Effector CD4-positive, alpha-beta T cell (primary cell): Measurements from ENCODE around the gene RNF10.
A peak's percentile ranks its signal among the peaks of the same experiment; 100 is the strongest.
"Not testable (repeated sequence)": the region's sequence is repeated elsewhere in the genome, so short reads cannot be mapped to it uniquely, and the experiment has no call there.

Experiments used
- DNase-seq: peaks from one replicate; pipeline ENCODE4 v3.0.0-alpha.2; 2020
- total RNA-seq: gene quantifications from one replicate; lab custom pipeline; 2026; lab: John Stamatoyannopoulos, UW

Gene RNF10
- 246 reads per million, percentile 94 among the genes with 10 or more reads in this experiment for total RNA-seq

DNA sequence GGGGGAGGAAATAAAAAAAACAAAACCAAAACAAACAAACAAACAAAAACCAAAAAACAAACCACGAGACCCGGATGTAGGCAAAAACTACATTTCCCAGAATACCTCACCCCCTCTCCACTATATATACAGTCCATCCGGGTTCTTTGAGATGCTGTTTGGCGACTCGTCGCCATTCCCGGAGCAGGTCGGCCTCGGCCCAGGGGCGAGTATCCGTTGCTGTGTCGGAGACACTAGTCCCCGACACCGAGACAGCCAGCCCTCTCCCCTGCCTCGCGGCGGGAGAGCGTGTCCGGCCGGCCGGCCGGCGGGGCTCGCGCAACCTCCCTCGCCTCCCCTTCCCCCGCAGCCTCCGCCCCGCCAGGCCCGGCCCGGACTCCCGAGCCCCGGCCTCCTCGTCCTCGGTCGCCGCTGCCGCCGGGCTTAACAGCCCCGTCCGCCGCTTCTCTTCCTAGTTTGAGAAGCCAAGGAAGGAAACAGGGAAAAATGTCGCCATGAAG, at the start of gene RNF10:
Gene RNF10, plus strand, starts transcription at position 154 of the 500 bp plus-strand sequence. CDS start 456 bp downstream, outside the sequence.
- DNase-seq = peak; percentile 73

DNA sequence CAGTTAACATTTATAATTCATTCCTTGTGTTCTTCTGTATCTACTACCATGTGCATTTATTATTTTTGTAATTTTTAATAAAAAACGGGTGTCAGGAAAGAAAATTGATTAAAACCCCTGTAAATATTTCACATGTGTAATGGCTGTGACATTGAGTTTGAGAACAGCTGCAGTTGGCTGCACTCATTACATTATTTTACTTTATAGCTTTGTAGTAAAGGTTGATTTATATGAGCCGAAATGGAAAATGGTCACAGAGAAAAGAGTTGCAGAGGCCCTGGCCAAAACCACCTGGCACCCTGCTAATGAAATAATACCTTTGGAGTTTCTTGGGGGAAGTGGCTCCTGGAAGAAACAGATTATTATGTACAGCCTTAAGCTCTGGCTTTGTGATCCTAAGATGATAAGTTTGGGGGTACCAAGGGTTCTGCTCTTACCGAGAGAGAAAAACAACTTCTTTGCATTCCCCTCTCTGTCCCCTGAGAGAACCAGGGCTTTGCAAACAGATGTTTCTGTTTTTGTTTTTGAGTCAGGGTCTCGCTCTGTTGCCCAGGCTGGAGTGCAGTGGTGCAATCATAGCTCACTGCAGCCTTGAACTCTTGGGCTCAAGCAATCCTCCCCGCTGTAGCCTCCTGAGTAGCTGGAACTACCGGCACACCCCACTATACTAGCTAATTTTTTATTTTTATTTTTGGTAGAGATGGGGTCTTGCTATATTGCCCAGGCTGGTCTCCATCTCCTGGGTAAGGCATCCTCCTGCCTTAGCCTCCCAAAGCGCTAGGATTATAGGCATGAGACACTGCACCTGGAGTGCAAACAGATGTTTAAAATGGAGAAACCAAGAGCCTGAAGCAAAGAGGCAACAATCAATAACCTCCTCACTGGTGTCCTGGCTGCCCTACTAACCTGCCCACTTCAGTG, 47.9 kb upstream of the RNF10 start:
- DNase-seq = no peak

DNA sequence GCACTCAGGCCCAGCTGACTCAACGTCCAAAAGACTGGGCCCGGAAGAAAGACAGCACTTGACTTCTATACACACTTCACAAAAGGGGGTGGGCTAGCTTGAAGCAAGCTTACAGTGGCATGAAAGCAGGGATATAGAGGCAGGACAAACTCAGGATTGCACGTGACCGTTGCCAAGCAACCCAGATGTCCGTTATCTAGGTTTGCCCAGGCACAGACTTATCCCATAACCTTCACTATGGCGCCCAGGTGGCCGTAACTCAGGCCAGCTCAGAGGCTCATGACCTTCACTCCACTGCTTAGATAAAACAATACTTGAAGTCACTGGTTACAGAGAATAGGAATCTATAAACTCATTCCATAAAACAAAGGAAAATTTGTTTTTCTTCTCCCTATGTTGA, 46.6 kb upstream of the RNF10 start:
- DNase-seq = not testable (repeated sequence)

DNA sequence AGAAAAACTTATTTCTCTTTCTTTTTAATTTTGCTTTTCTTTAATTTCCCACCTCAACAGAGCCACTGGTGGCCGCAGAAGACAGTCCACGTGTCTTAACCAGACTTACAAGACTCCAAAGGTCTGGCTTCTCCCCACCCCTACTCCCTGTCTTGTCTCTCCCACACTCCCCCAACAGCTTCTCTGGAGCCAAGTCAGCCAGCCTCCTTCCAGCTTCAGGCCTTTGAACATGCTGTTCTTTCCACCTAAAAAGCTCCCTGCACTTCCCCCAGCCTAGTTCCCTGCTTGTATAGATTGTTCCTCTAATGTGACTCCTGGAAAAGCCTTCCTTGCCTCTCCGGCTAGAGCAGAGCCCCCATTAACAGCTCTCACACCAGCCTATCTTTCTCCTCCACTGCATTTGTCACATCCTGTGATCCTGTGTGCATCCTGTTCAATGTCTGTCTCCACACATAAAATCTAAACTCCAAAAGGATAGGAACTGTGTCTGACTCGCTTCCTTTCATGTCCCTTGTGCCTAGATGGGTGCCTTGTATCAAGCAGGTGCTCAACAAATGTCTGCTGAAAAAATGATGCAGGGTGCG, 46.0 kb upstream of the RNF10 start:
- no peak for DNase-seq

DNA sequence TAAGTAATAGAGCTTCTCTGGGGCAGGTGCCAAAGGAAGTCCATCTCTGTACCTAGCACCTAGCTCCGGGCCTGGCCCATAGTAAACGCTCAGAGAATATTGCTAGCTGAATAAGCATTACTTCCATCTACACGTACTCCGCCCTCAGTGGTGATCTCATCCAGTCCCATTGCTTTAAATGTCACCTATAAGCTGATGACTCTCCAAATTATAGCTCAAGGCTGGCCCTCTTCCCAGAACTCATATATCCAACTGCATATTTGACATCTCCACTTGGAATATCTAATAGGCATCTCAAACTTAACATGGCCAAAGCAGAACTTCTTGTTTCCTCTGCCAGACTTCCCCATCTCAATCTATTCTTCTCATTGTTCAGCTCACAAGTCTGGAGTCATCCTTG, 45.1 kb upstream of the RNF10 start:
- DNase-seq = no peak

DNA sequence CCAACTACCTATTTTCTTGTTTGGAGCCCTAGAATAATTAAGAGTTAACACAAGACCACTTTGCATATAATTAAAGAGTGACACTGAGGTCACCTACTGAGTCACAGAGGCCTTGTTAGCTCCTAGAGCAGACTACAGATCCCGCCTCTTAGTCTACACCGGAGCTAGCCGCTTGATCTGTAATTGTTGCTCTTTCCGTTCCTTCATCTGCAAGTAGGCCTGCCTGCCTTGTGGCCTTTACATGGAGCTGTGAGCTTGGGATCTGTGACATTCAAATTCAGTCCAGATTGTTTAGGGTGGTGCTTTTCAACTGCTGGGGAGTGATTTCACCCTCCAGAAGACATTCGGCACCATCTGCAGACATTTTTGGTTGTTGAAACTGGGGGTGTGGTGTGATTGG, 43.8 kb upstream of the RNF10 start:
- DNase-seq = no peak

DNA sequence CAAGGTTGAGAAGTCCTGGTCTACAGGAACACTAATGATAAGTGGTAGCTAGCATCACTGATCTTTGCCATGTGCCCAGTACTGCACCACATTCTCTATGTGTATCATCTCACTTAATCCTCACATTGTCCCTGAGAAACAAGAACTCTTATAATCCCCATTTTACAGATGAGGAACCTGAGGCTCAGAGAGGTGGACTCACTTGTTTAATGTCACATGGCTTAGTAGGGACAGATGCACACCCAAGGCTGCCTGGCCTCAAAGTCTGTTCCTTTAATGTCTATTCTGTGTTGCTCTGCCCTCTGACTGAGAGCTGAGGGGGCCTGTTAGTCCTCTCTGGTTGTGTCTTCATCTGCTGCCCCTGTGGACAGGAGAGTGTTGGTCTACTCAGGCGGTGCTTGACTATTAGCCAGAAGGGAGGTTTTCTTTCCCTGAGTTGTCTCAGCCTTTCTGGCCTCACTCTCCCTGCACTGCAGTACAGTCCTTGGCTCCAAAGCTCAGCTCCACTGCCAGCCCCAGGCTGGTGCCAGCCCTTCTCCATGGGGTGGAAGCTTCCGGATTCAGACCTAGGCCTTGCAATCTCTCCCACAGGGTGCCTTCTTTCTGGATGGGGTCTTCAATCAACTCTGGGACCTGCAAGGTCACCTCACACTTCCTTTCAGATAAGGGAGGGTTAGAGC, 43.2 kb upstream of the RNF10 start:
- DNase-seq = no peak

DNA sequence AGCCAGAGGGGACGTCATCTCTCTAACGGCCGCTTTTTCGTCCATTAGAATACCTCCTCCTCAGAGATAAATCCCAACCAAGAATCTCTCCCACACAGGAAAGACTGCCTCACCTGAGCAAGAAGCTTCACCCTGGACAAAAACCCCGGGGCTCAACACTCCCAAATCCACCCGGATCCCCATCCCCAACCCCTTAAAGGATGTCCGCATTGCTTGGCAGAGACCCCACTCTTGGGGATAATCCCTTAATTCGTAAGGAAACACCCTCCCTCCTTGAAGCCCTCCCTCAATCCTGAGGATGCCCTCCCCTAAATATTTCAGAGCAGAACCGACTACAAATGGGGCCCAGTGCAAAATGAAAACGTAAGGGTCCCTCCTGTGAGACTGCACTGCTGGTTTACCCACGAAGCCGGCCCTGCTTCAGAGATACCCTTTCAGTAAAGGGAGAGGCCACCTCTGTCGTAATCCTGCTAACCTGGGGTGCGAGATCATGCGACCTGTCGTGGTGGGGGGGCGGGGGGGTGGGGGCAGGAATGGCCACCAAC, 38.9 kb upstream of the RNF10 start:
- DNase-seq = peak; percentile 8

DNA sequence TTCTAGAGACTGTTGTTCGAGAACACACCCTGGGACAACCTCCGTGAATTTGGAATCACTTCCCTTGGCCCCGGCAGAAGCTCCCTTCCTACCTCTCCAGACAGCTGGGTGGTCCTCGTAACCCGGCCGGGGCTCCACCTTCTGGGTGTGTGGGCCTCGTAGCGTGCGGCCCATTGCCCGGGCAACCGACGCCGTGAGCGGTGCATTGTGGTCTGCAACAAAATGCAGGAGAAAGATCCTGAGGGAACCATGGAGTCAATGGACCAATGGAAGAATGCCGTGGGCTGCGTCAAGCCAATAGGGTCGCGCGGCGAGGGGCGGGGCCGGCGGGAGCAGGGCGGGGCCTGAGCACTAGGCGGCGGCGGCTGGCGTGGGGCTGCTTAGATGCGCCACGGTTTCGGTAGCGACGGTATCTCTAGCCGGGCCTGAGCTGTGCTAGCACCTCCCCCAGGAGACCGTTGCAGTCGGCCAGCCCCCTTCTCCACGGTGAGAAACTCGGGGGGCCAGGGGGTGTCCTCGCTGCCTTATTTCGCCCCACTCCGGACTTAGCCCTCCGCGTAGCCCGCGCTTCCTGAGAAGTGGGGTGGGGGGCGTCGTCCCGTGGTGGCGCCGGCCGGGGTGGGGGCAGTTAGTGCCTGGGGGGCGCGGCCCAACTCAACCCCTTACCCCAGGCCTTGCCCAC, 38.3 kb upstream of the RNF10 start, which contains the start of gene DYNLL1:
Gene DYNLL1, plus strand, starts transcription at position 383 of the 682 bp plus-strand sequence. CDS start 309 bp downstream, outside the sequence.
- peak; percentile 96 for DNase-seq

DNA sequence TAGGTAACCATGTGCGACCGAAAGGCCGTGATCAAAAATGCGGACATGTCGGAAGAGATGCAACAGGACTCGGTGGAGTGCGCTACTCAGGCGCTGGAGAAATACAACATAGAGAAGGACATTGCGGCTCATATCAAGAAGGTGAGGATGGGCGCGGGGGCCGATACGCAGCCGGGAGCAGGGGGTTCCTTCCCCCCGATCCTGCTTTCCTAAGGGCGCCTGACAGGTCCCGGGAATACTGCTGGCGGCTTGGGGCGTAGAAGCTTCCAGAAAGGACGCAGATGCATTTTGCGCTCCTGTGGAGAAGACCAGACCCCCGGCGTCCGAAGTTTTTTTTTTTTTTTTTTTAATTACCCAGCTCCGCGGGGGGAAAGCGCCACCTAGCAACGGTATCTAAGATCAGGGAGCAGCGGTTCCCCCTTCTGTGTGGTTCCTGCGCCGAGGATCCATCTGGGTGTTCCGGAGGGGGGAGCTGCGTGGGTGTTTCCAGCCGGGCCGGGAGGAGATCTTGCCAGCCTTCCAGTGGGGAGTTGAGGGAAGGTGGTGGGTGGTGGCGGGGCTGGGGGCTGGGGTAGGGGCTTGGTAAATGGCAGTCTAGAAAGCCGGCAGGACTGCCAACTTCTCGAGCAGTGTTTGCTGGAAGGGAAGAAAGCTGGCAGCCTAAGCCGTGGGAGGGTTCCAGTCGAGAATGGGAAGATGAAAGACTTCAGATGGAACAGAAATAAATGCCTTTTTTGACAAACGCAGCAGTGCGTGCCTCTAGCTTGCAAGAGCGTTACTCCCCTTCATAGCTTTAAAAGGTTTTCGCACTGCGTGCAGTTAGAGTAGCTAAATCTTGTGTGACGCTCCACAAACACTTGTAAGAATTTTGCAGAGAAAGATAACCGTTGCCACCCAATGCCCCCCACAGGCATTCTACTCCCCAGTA, 37.5 kb upstream of the RNF10 start:
- DNase-seq = peak; percentile 44

DNA sequence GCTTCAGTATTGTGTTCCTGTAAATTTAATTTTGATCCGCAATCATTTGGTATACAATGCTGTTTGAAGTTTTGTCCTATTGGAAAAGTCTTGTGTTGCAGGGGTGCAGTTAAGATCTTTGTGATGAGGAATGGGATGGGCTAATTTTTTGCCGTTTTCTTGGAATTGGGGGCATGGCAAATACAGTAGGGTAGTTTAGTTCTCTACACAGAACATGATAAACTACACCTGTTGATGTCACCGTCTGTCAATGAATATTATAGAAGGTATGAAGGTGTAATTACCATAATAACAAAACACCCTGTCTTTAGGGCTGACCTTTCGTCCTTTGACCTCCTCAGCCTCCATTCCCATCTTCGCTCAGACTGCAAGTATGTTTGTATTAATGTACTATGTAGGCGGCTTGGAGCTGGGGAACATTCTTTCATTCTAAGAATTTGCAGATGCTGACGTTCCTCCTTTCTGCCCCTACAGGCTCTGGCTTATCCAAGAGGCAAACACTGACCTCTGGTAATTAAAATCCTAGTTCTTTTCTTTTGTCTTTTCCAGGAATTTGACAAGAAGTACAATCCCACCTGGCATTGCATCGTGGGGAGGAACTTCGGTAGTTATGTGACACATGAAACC, 36.5 kb upstream of the RNF10 start:
- no peak for DNase-seq

DNA sequence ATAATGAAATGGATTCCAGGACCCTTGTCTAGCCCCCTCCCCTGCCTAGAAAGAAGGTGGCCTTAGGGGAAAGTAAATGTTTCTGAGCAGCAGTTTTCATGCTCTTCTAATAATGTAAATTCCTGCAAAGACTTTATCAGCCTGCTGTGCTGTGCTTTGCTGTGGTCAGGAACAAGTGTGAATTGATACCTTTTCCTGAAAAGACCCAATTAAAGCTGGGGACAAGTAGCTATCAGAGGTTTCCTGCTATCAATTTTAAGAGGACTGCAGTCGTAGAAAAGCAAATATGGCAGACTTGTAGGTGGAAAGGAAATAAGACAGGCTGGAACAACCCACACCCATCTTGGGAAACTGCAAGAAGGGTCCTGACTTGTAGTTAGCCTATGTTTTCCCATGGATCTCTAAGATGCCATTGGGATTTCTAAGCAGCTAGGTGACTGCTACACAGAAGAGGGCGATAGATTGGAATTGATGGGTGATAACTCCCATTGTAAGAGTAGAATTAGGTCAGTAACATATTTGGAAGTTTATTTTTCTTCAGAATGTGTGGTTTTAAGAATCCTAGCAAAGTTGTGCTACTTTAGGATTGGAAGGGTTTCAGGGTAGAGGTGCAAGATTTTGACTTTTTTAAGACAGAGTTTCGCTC, 35.2 kb upstream of the RNF10 start:
- no peak for DNase-seq

DNA sequence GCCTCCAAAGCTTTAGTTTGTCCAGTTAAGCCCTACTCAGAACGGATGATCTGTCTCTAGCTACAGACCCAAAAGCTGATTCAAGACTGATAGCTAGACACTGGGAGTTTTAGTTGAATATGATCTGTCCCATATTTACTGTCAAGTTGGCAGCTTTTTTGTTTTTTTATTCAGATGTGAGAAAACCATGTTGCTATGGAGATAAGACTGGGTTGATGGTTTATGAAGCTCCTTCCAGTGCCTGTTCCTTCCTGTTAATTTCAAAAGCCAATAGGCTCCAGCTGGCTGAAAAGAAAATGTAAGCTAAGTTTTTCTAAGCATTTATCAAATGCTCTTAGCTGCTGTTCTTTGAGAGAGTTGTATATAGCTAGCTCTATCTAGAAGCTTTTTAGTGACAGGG, 33.6 kb upstream of the RNF10 start:
- DNase-seq = no peak

DNA sequence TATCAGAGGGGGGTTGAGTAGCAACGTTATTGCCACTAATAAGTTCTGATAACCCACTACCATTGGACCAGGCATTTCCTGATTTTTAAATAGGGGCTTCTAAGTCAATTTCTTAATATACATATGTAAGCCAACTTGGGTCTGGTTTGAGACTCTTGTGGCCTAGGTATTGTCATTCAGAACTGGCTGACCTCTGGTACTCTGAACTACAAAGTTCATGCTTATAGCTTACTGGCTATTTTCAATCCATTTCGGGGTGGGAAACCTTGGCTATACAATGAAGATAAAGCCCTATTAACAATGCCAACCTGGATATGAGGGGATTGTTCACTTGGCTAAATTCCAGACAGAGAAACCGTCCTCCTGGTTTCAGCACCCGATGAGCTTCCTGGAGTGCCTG, 29.6 kb upstream of the RNF10 start:
- DNase-seq = no peak

DNA sequence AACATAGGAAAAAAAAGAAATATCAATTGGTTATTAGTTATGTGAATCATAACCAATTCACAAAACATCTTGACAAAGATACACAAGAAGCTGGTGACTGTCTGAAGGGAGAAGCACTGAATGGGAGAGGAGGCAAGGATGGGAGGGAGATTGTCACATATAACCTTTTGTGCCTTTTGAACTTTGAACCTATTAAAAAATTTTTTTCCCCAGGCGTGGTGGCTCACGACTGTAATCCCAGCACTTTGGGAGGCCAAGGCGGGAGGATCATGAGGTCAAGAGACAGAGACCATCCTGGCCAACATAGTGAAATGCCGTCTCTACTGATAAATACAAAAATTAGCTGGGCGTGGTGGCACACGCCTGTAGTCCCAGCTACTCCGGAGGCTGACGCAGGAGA, 25.6 kb upstream of the RNF10 start:
- DNase-seq = no peak

DNA sequence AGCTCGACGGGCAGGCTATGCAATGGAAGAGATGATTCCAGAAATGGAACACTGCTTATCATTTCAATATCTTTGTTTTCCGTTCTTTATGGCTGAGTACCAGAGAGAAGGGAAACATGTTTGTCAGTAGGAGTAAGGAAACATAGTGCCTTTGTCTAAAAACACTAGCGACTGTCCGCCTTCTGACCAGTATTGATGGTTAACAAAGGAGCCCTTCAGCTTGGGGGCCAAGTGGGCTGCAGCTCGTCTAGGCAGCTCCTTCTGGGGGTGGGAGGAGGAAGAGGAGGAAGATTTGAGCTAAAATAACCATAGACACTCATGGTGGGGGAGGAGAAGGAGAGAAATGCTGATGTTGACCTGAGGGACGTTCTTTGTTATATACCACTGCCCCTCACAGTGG, 20.2 kb upstream of the RNF10 start:
- DNase-seq = no peak

DNA sequence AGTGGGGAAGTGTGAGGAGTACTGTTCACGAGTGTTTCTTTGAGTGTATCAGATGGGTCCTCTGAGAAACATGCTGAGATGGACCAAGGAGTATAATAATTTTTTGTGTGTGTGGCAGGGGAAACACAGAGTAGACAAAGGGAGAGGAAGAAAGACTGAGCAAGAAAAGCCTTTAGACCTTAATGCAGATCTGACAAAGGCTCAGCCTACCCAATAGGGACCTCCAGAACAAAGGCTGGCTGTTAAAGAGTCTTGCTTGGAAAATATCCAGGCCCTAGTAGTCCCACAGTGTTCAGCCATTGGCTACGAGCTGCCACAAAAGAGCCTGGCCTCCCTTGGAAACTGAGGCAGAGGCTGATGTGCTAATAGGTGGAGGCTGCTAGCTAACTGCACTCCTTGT, 18.7 kb upstream of the RNF10 start:
- DNase-seq = no peak

DNA sequence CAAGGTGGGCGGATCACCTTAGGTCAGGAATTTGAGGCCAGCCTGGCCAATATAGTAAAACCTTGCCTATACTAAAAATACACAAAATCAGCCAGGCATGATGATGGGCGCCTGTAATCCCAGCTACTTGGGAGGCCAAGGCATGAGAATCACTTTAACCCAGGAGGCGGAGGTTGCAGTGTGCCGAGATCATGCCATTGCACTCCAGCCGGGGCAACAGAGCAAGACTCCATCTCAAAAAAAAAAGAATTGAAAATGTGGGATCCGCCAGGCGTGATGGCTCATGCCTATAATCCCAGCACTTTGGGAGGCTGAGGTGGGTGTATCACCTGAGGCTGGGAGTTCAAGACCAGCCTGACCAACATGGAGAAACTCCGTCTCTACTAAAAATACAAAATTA, 14.8 kb upstream of the RNF10 start:
- not testable (repeated sequence) for DNase-seq

DNA sequence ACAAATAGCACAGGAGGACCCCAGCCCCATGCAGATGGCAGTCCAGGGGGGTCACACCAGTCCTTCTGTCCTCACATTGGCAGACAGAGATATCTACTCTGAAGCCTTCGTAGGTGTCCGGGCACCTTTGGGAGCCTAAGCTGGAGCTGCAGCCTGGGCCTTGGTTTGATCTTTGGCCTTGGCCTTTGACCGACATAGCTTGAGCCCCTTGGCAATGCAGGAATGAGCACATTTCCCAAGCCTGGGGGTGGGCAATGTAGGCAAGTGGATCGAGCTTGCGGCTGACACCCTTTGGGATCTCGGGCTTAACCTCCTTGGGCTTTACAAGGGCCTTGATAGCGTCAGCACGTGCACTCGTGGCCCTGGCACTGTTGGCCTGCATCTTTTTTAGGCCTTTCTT, 11.6 kb upstream of the RNF10 start:
- DNase-seq = no peak

DNA sequence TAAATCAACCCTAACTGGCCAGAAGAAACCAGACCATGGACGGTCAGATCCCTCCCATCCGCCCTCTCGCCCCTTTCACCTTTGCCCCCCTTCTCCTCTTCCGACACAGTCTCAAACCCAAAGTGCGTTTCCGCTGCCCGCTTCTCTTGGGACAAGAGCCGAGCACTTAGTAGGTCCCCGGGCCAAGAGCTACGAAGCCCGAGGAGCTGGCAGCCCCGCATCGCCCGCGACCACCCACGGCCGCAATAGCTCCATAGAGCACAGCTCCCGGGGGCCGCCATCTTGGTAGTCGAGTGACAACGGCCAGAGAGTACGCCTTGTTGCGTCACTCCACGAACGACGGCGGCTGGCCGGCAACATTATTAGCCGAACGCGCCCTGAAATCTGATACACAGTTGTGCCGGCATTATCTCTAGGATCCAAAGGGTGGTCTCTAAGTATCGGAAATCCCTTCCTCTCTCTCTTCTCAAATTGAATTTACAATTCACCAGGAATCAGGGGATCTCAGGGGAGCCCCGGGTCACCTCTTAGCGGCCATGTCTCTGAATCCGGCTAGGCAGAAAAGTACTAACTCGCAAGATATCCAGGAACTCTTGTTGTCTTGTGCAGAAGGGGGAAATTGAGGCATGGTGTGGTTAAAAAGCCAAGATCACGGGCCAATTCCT, 5.2 kb upstream of the RNF10 start, which contains the start of gene COQ5:
Gene COQ5, minus strand, starts transcription at position 298 of the 665 bp plus-strand sequence. Its CDS starts 17 bp downstream, at position 281.
- DNase-seq = peak; percentile 81
